ENCODE results near the gene PERM1. TPM values are rescaled to one million over a fixed set of nuclear protein-coding genes. Genes with fewer than 3 reads are reported as not detected.

Gene PERM1
- total and polyA plus RNA-seq, 9 donors = 0.86 to 3.1 (median 1.9) TPM

- no peaks in the 10 kb centered on the region for H3K9me3 ChIP-seq (replicated peaks; ENCODE audit: control insufficient read depth, low read depth, low read length)
- H3K36me3 ChIP-seq (ENCODE audit: control insufficient read depth, insufficient read depth, low read length) = peaks cover 14% of the 10 kb centered on the region
- H3K27me3 ChIP-seq (ENCODE audit: control insufficient read depth, insufficient read depth, low read length) = peaks cover 73% of the 10 kb centered on the region
- no peak overlapping the region for H3K27ac ChIP-seq (ENCODE audit: low read length)
- peak overlapping the region; percentile 17 for H3K4me3 ChIP-seq (ENCODE audit: low read length)
- H3K4me1 ChIP-seq (ENCODE audit: control insufficient read depth, insufficient read depth, low read length) = peaks cover 64% of the 10 kb centered on the region
- WGBS (ENCODE audit: insufficient coverage) = 4% methylated on average over 36 of the region's 36 CpGs
- DNase-seq = no peak
Measured at GRCh38 chr1:941015-941587, 40.8 kb downstream of the PERM1 start.

- Histone ChIP-seq H3K27me3 (ENCODE audit: control insufficient read depth, insufficient read depth, low read length) (peaks cover 81% of the 10 kb centered on the region), H3K4me1 (ENCODE audit: control insufficient read depth, insufficient read depth, low read length) (peaks cover 70% of the 10 kb centered on the region), H3K36me3 (ENCODE audit: control insufficient read depth, insufficient read depth, low read length) (peaks cover 6% of the 10 kb centered on the region), H3K4me3 (ENCODE audit: low read length) (peak overlapping the region; percentile 27), H3K9me3 (replicated peaks; ENCODE audit: control insufficient read depth, low read depth, low read length) (no peaks in the 10 kb centered on the region), H3K27ac (ENCODE audit: low read length) (no peak overlapping the region)
- DNase-seq = peak; percentile 81
- WGBS (ENCODE audit: insufficient coverage) = 1% methylated on average over 65 of the region's 86 CpGs
Measured at GRCh38 chr1:940107-941014, 41.5 kb downstream of the PERM1 start.

- DNase-seq = no peak
Measured at GRCh38 chr1:939511-940106, 42.3 kb downstream of the PERM1 start.

GRCh38 chr1:938711-939489 is 43.0 kb downstream of the PERM1 start:
- H3K27me3 ChIP-seq (ENCODE audit: control insufficient read depth, insufficient read depth, low read length) = peaks cover 84% of the 10 kb centered on the region
- H3K36me3 ChIP-seq (ENCODE audit: control insufficient read depth, insufficient read depth, low read length) = no peaks in the 10 kb centered on the region
- no peak overlapping the region for H3K4me3 ChIP-seq (ENCODE audit: low read length)
- H3K4me1 ChIP-seq (ENCODE audit: control insufficient read depth, insufficient read depth, low read length) = peaks cover 60% of the 10 kb centered on the region
- no peak for DNase-seq
- WGBS (ENCODE audit: insufficient coverage) = 64% methylated on average over 25 of the region's 30 CpGs
- H3K9me3 ChIP-seq (replicated peaks; ENCODE audit: control insufficient read depth, low read depth, low read length) = no peaks in the 10 kb centered on the region
- no peak overlapping the region for H3K27ac ChIP-seq (ENCODE audit: low read length)

More at GRCh38 chr1:939511-940106, 42.3 kb downstream of the PERM1 start:
- Histone ChIP-seq H3K27me3 (ENCODE audit: control insufficient read depth, insufficient read depth, low read length) (peaks cover 87% of the 10 kb centered on the region), H3K36me3 (ENCODE audit: control insufficient read depth, insufficient read depth, low read length) (peaks cover 2% of the 10 kb centered on the region), H3K9me3 (replicated peaks; ENCODE audit: control insufficient read depth, low read depth, low read length) (no peaks in the 10 kb centered on the region), H3K4me3 (ENCODE audit: low read length) (peak overlapping the region; percentile 27), H3K27ac (ENCODE audit: low read length) (no peak overlapping the region), H3K4me1 (ENCODE audit: control insufficient read depth, insufficient read depth, low read length) (peaks cover 68% of the 10 kb centered on the region)
- WGBS (ENCODE audit: insufficient coverage) = 28% methylated on average over 7 of the region's 21 CpGs

GRCh38 chr1:938088-938683 is 43.7 kb downstream of the PERM1 start:
- H3K36me3 ChIP-seq (ENCODE audit: control insufficient read depth, insufficient read depth, low read length) = no peaks in the 10 kb centered on the region
- H3K27ac ChIP-seq (ENCODE audit: low read length) = no peak overlapping the region
- H3K27me3 ChIP-seq (ENCODE audit: control insufficient read depth, insufficient read depth, low read length) = peaks cover 84% of the 10 kb centered on the region
- peaks cover 55% of the 10 kb centered on the region for H3K4me1 ChIP-seq (ENCODE audit: control insufficient read depth, insufficient read depth, low read length)
- no peaks in the 10 kb centered on the region for H3K9me3 ChIP-seq (replicated peaks; ENCODE audit: control insufficient read depth, low read depth, low read length)
- no peak overlapping the region for H3K4me3 ChIP-seq (ENCODE audit: low read length)
- 73% methylated on average over 10 of the region's 15 CpGs for WGBS (ENCODE audit: insufficient coverage)
- DNase-seq = no peak

GRCh38 chr1:937521-937920 is 44.4 kb downstream of the PERM1 start:
- no peak overlapping the region for H3K4me3 ChIP-seq (ENCODE audit: low read length)
- no peak for DNase-seq
- peaks cover 84% of the 10 kb centered on the region for H3K27me3 ChIP-seq (ENCODE audit: control insufficient read depth, insufficient read depth, low read length)
- H3K36me3 ChIP-seq (ENCODE audit: control insufficient read depth, insufficient read depth, low read length) = no peaks in the 10 kb centered on the region
- WGBS (ENCODE audit: insufficient coverage) = 55% methylated on average over 9 of the region's 16 CpGs
- H3K27ac ChIP-seq (ENCODE audit: low read length) = no peak overlapping the region
- H3K4me1 ChIP-seq (ENCODE audit: control insufficient read depth, insufficient read depth, low read length) = peaks cover 49% of the 10 kb centered on the region
- no peaks in the 10 kb centered on the region for H3K9me3 ChIP-seq (replicated peaks; ENCODE audit: control insufficient read depth, low read depth, low read length)

GRCh38 chr1:936348-937264 is 45.3 kb downstream of the PERM1 start:
- no peaks in the 10 kb centered on the region for H3K36me3 ChIP-seq (ENCODE audit: control insufficient read depth, insufficient read depth, low read length)
- no peak overlapping the region for H3K27ac ChIP-seq (ENCODE audit: low read length)
- no peaks in the 10 kb centered on the region for H3K9me3 ChIP-seq (replicated peaks; ENCODE audit: control insufficient read depth, low read depth, low read length)
- peaks cover 87% of the 10 kb centered on the region for H3K27me3 ChIP-seq (ENCODE audit: control insufficient read depth, insufficient read depth, low read length)
- H3K4me3 ChIP-seq (ENCODE audit: low read length) = no peak overlapping the region
- WGBS (ENCODE audit: insufficient coverage) = 60% methylated on average over 30 of the region's 45 CpGs
- peaks cover 44% of the 10 kb centered on the region for H3K4me1 ChIP-seq (ENCODE audit: control insufficient read depth, insufficient read depth, low read length)
- no peak for DNase-seq

GRCh38 chr1:935751-936231 is 46.1 kb downstream of the PERM1 start:
- H3K27me3 ChIP-seq (ENCODE audit: control insufficient read depth, insufficient read depth, low read length) = peaks cover 85% of the 10 kb centered on the region

More at GRCh38 chr1:935751-936231, 46.1 kb downstream of the PERM1 start:
- DNase-seq = no peak
- H3K36me3 ChIP-seq (ENCODE audit: control insufficient read depth, insufficient read depth, low read length) = no peaks in the 10 kb centered on the region
- no peak overlapping the region for H3K4me3 ChIP-seq (ENCODE audit: low read length)
- no peaks in the 10 kb centered on the region for H3K9me3 ChIP-seq (replicated peaks; ENCODE audit: control insufficient read depth, low read depth, low read length)
- 4% methylated on average over 18 of the region's 30 CpGs for WGBS (ENCODE audit: insufficient coverage)
- H3K4me1 ChIP-seq (ENCODE audit: control insufficient read depth, insufficient read depth, low read length) = peaks cover 36% of the 10 kb centered on the region
- no peak overlapping the region for H3K27ac ChIP-seq (ENCODE audit: low read length)

All from muscle of leg (tissue), 11 donors.